Lower leg skin (tissue), 3 donors: ENCODE results near the gene CGB5.

Experiments used
- CTCF ChIP-seq, 3 donors: fragments of 450-650 bp; IDR thresholded peaks; one replicate each; pipeline ENCODE4 v1.5.1; 2016; ENCODE audit warnings: antibody characterized with exemption in 3 of 3, mild to moderate bottlenecking in 3 of 3, moderate library complexity in 2 of 3
- POLR2A ChIP-seq, 2 donors: fragments of 450-650 bp; IDR thresholded peaks; one replicate each; pipeline ENCODE4 v1.6.1; 2016 to 2017; ENCODE audit warnings: antibody characterized with exemption in 2 of 2, mild to moderate bottlenecking in 1 of 2, moderate library complexity in 1 of 2

DNA sequence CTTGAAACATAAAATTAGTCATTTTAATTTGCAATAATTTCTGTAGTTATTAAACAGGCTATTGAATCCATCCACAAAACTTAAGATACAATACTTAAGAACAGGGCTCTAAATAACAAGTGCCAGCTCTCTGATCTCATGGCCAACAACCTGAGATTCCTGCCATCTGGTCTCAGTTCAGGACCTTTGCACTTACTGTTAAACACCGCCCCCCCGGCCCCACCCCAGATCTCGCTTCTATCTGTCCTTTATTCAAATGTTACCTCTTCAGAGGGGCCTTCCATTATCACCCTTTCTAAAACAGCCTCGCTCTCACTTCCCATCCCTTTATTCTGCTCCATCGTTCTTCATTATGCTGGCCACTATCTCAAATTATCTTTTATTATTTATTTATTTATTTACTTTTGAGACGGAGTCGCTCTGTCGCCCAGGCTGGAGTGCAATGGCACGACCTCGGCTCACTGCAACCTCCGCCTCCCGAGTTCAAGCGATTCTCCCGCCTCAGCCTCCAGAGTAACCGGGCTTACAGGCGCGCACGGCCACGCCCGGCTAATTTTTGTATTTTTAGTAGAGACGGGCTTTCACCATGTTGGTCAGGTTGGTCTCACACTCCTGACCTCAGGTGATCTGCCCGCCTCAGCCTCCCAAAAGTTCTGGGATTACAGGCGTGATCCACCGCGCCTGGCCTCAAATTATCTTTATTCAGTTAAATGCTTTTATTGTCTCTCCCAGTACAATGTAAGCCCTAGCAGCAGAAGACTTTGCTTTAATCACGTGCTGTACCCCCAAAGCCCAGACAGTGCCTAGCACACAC lies 40.8 kb downstream of the CGB5 start:
- no peak for TF ChIP-seq CTCF (IDR thresholded peaks at IDR 0.05)
- TF ChIP-seq POLR2A (IDR thresholded peaks at IDR 0.05): no peak
